CD1c-positive myeloid dendritic cell (primary cell): ENCODE measurements around the gene BEST2.
"Not testable (repeated sequence)": the region's sequence is repeated elsewhere in the genome, so short reads cannot be mapped to it uniquely, and the experiment has no call there.

Experiments used
- DNase-seq: peaks from one replicate; pipeline ENCODE4 v3.0.0-alpha.2; 2016; ENCODE audit errors: extremely low spot score

Gene BEST2

DNA sequence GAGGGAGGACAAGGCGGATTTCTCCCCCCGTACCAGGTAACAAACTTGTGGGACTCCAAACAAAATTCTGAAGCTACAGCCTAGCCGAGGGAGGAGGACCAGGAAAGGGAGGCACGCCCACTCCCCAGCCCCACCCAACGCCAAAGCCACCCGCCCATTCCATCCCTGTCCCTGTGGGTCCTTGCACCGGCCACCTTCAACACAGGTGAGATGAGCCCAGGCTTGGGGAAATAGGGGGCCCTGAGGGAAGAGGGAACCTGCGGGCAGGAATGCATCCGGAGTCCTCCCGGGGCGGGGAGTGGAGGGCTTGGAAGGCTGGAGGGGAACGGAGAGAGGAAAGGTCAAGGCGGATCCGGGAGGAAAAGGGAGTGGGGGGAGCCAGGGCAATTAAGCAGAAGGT, at the start of gene BEST2:
Gene BEST2, plus strand, starts transcription at position 157 of the 400 bp plus-strand sequence. CDS start 802 bp downstream, outside the sequence.
- DNase-seq, result no peak

DNA sequence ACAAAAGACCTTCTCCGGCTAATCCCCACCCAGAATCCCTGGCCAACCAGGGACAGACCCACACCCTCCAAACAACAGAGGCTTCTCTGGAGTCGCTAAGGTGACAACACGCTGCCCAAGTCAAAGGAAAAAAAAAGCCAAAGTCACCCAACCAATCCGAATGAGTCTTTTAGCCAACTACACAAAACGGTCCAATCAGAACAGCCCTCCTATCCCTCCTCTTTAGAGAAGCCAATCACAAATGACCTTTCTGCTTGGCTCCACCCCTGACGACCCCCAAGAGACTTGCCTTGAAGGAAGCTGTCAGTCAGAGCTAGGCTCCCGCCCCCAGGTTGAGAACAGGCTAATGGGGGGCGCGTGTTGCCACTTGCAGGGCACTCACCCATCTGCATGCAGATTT, 48.5 kb upstream of the BEST2 start:
- DNase-seq, result no peak

DNA sequence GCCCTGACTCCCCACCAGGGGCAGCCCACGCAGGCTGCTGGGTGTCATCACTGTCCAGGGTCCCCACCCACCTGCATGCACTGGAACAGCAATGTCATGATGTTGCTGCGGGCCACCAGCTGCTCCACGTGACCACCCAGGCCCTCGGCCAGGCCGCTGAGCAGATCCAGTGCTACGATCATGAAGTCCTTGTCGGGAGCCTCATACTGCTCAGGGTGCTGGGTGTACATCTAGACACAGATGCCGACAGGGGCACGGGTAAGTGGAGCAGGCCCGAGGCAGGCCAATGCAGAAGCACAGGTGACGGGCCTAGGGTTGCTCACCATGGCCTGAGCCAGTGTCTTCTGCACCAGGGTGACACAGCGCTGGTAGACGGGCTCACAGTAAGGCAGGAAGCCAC, 46.4 kb upstream of the BEST2 start:
- DNase-seq, result no peak

DNA sequence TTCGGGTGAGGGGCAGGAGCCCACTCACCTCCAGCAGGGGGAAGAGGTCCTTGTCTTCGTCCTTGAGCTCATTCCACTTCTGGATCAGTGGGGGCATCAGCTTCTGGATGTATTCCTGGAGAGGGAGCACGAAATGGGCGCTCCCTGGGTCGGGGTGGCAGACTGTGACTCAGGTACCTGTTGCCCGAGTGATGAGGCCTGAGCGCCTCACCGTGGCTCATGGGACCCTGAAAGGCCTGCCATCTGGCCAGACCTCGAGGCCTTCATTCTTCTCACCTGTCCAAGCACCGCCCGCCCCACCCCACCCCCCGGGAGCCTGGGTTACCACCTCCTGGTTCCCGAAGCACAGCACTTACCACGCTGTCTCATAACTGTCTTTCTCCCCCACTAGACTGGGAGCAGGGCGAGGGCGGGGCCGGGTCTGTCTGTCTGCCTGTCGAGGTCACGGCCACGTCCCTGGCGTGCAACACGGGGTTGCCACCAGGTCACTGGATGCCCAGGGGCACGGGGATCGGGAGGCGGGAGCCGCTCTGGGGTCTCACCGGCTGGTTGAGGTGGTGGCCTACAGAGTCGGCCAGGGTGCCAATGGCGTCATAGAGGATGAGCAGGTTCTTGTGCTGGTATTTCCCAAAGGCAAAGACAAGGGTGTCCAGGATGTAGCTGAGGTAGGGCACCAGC, 45.8 kb upstream of the BEST2 start:
- no peak for DNase-seq

DNA sequence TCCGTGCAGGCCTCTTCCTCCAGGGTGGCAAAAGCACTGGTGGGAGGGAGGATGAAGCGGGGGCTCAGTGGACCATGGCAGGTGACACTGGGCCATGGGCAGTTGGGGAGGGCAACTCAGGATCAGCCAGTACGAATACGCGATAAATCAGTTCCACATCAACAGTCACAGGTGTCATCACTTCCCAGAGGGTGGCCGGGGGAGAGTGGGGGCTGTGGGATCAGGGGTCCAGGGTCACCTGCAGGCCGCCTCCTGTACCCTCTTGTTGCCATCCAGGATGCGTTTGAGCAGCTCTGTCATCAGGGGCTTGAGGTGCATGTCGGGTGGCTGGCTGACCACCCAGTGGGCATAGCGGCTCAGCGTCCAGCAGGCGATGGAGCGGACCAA, 45.3 kb upstream of the BEST2 start:
- DNase-seq, result no peak

DNA sequence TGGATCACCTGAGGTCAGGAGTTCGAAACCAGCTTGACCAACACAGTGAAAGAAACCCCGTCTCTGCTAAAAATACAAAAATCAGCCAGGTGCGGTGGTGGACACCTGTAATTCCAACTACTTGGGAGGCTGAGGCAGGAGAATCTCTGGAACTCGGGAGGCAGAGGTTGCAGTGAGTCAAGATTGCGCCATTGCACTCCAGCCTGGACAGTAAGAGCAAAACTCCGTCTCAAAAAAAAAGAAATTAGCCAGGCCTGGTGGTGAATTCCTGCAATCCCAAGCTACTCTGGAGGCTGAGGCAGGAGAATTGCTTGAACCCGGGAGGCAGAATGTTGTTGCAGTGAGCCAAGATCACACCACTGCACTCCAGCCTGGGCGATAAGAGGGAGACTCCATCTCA, 43.0 kb upstream of the BEST2 start:
- no peak for DNase-seq

DNA sequence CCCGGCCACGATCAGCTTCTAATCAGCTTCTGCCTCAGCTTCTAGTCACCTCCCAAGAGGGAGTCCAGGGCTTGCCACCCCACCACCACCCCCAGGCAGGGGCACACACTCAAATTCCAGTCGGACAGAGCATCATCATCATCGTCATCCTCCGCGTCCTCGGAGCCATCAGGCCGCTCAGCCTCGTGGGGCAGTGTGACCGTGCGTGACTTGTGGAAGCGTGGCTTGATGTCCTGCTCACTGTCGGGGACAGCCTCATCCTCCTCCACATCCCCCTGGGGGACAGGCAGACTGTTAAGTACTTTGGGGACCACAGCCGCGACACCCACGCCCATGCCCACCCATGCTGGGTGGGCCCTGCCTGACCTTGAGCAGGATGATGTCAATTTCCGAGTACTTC, 40.4 kb upstream of the BEST2 start:
- DNase-seq, result no peak

DNA sequence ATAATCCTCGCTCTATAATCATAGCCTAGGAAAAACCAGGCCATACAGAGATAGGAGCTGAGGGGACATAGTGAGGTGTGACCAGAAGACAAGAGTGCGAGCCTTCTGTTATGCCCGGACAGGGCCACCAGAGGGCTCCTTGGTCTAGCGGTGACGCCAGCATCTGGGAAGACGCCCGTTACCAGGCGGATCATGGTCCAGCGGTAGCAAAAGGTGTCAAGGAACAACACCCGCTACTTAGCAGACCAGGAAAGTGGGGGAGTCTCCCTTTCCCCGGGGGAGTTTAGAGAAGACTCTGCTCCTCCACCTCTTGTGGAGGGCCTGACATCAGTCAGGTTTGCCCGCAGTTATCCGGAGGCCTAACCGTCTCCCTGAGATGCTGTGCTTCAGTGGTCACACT, 39.5 kb upstream of the BEST2 start:
- not testable (repeated sequence) for DNase-seq

DNA sequence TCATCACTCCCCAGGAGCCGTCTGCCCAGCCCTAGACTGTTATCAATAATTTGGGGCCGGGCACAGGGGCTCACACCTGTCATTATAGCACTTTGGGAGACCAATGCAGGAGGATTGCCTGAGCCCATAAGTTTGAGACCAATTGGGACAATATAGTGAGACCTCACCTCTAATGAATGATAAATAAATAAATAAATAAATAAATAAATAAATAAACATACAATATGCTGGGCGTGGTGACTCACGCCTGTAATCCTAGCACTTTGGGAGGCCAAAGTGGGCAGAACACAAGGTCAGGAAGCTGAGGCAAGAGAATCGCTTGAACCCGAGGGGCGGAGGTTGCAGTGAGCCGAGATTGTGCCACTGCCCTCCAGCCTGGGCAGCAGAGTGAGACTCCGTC, 38.3 kb upstream of the BEST2 start:
- DNase-seq, result not testable (repeated sequence)

DNA sequence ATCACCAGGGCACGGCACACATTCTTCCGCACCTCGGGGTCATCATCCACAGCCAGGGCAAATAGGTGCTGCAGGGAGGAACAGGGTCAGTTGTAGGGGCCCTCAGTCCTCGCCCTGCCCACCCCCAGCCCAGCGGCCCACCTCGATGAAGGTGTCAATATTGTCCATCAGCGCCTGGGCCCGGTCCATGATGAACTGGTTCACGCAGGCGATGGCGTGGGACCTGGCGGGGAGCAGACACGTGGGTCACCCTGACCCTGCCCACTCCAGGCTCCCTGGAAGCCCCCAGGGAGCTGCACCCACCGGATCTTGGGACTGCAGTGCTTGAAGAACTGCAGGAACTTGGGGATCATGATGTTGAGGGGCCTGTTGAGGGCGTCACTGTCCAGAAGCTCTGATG, 36.5 kb upstream of the BEST2 start:
- DNase-seq, result no peak

DNA sequence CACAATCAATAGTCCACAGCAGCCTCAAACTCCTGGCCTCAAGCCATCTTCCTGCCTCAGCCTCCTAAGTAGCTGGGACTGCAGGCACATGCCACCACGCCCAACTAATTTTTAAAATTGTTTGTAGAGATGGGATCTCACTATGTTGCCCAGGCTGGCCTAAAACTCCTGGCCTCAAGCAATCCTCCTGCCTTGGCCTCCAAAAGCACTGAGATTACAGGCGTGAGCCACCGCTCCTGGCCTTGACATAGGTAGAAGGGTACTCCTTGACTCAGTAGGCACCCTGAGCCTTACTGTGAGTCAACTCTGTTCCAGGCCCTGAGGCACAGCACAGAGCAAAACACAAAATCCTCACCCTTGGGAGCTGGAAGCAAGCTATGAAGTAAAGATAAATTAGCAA, 35.7 kb upstream of the BEST2 start:
- no peak for DNase-seq

DNA sequence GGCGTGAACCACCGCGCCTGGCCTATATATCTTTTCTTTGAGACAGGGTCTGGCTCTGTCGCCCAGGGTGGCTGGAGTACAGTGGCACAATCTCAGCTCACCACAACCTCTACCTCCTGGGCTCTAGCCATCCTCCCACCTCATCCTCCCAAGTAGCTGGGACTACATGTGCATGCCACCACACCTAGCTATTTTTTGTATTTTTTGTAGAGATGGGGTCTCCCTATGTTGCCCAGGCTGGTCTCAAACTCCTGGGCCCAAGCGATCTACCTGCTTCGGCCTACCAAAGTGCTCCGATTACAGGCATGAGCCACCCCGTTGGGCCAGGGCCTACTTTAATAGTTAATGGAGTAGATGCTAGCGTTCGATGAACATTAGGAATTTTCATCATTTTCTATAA, 31.3 kb upstream of the BEST2 start:
- DNase-seq, result no peak

DNA sequence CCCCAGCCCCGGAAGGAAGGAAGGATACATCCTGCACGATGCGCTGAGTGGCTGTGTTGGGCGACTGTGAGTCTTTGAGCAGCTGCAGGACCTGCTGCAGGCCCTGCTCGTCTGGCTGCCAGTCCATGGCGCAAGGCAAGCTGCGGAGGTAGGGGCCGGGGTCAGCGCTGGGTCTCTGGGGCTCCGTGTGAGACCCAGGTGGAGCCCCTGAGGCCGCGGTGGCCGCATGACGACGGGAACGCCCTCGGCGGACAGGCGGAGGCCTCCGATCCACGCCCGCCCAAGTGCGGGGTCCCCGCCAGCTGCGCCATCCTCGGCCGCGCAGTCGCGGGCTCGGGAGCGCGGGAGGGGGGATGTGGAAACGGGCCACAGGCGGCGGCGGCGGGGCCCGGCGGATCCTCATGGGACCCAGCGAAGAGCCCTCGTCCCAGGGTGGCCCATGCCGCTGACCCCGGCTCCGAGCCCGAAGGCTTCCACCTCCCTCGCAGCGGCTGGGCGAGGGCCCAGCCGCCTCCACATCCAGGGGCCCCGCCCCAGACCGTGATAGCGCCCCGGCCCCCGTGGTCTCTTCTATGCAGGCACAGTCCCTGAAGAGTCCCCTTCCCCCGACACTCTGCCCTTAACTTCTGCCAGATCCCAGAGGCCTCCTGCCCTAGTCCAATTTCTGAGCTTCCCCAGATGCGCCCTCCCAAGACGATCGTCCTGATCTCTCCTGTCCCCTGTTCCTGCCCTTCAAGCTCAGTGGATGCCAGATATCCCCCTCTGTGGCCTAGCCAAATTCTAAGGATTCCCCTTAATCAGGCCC, 30.5 kb upstream of the BEST2 start:
- DNase-seq, result no peak

DNA sequence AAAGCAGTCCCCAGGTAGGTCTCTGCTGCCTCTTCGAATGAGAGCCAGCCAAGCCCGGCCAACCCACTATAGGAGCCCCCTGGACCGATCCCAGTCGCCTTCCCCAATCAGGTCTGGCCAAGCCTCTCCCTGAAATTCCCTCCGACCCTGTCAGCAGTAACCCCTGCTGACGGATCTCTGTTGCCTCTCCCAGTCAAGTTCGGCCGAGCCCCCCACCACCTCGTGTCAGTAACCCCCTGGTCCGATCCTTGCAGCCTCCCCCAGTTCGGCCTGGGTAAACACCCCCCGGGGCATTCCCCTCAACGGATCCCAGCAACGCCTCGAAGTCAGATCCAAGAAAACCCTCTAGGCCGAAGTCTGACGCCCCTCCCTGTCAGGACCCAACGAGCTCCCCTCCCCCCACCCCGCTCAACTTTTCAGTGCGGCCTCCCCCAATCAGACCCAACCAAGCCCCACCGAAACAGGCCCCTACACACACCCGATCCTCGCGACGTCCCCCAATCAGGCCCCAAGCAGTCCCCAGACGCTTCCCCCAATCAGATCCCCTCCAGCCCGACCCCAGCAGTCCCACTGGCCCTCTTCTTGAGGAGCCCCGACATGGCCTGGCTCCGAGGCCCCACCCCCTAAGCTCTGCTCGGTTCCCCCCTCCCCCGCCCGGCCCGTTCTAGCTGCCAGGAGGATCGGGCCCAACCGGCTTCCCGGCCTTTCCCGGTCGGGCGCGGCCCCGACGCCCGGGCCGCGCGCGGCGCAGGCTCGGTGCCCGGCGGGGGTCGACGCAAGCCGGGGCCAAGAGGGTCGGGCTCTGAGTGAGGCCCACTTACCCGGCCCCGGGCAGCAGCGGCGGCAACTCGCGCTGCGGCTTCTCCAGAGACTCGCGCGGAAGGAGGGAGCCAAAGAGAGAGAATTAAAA, 29.7 kb upstream of the BEST2 start:
- peak; percentile 27 for DNase-seq

DNA sequence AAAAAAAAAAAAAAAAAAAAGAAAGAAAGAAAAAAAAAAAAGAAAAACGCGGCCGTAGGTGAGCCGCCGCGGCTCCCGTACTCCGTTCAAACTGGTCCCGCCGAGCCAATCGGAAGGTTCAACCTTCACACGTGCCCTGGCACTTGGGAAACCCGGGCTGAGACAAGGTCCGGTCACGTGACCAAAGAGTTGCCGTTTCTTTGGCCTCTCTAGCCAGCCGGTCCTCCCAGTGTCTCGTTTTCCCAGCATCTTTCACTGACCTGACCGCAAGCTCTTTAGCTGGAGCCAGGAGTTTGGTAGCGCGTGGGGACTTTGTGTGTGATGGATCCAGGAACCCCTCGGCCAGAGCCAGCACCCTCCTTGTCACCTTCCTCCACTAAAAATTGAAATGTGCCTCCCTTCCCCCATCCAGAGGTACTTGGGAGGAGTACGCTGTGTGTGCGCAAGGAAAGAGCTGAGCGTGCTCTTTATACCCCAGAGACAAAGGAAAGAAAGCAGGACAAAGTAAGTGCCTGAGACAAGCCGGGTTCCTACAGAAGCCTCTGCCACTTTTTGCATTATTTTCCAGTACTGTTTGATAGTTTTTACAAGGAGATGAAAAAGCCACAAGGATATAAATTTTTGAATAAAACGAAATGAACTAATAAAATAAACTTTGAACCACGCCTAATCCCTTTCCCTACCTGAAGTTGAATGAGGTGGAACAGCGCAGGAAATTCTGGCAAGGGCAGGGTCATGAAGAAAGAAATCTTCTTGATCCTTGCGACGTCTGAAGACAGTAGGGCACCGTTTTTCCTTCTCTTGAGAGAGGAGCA, 28.8 kb upstream of the BEST2 start:
- DNase-seq, result peak; percentile 99

DNA sequence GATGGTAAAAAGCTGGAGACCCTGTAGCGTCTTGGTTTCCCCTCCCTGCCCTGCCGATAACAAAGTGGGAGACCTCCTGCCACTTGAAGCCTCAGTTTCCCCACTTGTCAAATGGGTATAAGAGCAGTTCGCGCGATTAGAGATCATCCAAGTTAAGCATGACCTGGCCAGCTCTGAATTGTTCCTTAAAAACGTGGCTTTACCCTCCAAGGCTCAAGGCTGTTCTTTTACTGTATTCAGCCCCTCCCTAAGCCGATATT, 28.3 kb upstream of the BEST2 start:
- DNase-seq, result peak; percentile 7

DNA sequence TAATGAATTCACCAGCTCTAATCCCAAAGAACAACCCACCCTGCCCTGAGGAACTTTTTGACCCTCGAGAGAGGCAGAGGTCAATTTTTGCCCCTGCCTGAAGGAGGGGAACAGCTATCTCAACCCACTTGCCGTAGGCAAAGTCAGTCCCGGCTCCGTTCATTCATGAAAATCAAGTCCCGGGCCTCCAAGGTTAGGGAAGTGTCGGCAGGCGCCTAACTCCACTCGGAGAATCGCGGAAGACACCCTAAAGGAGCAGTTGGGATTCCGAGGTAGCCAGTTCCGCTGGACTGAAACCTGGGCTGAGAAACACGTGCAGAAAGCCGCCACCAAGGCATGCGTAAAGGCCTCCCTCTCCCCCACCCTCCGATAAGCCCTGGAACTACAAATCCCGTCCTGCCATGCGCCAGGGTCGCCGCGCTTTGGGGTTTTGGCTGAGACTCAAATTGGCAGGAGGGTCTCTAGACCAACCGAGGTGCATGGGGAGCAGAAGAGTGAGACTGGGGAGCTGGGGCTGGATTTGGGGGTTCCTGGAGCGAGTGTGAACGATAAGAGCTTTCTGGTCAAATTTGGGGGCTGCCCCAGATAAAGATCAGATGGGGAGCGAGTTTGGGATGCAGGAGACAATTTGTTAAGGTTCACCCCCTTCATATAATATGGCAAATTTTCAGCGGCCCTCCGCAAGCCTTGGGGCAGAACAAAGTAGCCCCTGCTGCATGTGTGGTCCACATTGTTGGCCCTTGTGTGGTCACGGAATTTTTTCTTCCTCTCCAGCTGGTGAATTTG, 27.8 kb upstream of the BEST2 start, which contains the start of gene TNPO2:
Gene TNPO2, minus strand, starts transcription at position 292 of the 786 bp plus-strand sequence. CDS start 2,955 bp downstream, outside the sequence.
- DNase-seq, result peak; percentile 64

DNA sequence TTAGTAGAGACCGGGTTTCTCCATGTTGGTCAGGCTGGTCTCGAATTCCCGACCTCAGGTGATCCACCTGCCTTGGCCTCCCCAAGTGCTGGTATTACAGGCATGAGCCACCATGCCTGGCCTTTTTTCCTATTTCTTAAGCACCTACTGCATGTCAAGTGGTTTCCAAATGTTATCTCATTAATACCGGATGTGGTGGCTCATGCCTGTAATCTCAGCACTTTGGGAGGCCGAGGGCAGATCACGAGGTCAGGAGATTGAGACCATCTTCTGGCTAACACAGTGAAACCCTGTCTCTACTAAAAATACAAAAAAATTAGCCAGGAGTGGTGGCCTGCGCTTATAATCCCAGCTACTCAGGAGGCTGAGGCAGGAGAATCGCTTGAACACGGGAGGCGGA, 26.0 kb upstream of the BEST2 start:
- not testable (repeated sequence) for DNase-seq

DNA sequence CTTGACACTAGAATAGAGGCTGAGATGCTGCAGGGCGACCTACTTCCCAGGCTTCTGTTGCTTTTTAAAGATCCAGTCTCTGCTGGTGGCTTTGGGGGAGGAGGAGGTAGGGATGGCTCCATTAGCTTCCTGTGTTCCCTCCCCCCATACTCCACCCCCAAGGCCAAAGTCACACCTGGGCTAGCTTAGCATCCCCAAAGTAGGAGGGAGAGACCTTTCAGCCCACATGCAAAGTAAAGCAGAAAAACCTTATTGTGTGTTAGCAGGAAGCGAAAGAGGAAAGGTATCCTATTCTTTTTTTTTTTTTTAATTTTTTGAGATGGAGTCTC, 24.6 kb upstream of the BEST2 start:
- no peak for DNase-seq

DNA sequence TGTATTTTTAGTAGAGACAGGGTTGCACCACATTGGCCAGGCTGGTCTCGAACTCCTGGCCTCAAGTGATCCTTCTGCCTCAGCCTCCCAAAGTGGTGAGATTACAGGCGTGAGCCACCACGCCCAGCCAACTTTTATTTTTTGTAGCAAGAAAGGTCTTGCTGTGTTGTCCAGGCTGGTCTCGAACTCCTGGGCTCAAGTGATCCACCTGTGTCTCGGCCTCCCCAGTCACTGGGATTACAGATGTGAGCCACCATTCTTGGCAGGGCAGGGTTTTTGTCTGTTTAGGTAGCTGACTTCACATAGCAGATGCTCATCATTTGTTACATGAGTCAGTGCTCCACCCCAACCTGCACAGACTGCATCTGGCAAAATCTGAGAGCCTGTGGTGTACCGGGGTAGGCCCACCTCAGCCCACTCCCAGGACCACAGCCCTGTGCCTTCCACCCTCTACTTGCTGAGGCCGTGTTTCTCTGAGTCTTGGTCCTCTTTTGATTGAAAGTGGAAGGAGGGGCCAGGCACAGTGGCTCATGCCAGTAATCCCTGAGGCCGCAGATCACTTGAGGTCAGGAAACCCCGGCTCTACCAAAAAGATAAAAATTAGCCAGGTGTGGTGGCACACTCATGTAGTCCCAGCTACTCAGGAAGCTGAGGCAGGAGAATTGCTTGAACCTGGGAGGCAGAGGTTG, 23.7 kb upstream of the BEST2 start:
- no peak for DNase-seq
